RWPE1 (cell line): Measurements from ENCODE around the gene POLR1A.

Source experiments
- CTCF ChIA-PET: fragments of 350-600 bp; sonication (Branson Sonifier 250); formaldehyde crosslinking; extraction: SDS; loops from one replicate; lab custom pipeline; 2021; lab: Yijun Ruan, JAX
- POLR2A ChIA-PET: fragments of 400-600 bp; formaldehyde crosslinking; extraction: SDS; loops from one replicate; lab custom pipeline; 2020; ENCODE audit warnings: antibody characterized with exemption; ENCODE audit not compliant: low non-redundant PET; lab: Yijun Ruan, JAX
- DNase-seq: peaks from one replicate; pipeline ENCODE4 v3.0.0; 2012; ENCODE audit warnings: low spot score
- H3K27ac ChIP-seq: fragments of 450-650 bp; 2 replicates; pipeline ENCODE4 v1.5.1; 2017
- TF ChIP-seq, protein P1 (sequence below): fragments of 450-650 bp; conservative IDR thresholded peaks from 2 replicates; pipeline ENCODE4 v1.5.1; 2017; ENCODE audit warnings: low read depth, mild to moderate bottlenecking

POLR1A gene

DNA sequence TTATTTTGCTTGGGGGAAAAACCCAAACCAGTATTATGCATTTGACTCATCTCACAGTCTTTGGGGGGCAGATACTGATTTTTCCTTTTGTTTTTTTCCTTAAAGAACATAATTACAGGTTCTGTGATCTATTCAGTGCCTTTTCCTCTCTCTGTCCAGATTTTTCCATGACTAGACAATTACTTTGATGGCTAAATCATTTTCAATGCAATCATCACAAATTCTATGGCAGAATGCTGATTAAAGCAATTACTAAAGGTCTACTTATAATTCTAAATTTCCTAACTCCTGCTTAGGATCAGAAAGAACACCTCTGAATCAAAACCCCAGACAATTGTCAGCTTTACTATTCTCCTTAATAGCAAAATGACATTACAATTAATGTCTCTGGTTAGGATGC, 38.8 kb downstream of the POLR1A start:
- ChIA-PET POLR2A (no interaction called here), CTCF (no interaction called here)
- TF ChIP-seq, protein P1, sequence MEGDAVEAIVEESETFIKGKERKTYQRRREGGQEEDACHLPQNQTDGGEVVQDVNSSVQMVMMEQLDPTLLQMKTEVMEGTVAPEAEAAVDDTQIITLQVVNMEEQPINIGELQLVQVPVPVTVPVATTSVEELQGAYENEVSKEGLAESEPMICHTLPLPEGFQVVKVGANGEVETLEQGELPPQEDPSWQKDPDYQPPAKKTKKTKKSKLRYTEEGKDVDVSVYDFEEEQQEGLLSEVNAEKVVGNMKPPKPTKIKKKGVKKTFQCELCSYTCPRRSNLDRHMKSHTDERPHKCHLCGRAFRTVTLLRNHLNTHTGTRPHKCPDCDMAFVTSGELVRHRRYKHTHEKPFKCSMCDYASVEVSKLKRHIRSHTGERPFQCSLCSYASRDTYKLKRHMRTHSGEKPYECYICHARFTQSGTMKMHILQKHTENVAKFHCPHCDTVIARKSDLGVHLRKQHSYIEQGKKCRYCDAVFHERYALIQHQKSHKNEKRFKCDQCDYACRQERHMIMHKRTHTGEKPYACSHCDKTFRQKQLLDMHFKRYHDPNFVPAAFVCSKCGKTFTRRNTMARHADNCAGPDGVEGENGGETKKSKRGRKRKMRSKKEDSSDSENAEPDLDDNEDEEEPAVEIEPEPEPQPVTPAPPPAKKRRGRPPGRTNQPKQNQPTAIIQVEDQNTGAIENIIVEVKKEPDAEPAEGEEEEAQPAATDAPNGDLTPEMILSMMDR, result no peak

DNA sequence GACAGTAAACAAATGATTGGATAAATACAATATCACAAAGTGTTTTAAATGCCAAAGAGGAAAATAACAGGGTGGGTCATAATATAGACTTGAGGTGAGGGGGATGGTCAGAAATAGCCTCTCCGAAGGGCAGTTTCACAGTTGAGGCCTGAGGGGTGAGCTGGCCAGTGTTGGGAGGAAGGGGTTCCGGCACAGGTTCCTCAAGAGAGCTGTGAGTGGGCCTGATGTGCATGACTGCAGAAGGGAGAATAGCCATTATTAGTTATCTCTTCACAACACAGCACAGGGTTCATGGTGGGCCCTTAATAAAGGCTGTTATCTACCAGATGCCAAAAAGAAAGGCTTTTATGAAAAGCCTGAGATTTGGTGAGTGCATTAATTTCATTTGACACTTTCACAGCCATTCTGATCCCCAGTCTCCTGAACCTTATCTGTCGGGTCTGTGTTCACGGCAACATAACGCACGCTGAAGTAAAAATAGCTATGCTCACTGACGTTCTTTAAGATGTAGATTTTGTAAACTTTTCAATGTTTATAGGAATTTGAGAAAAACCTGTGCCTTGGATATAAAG, 39.6 kb downstream of the POLR1A start:
- no peak for DNase-seq
- CTCF ChIA-PET, result interaction anchor here (0.6 kb wide), 1 partner anchor 337 kb away, joined by 3 read pairs; no protein-coding TSS in a partner anchor
- POLR2A ChIA-PET, result no interaction called here
- TF ChIP-seq, protein P1, result no peak
- H3K27ac ChIP-seq, result no peak overlapping the region

More for the DNA sequence above, 38.8 kb downstream of the POLR1A start:
- no peak overlapping the region for H3K27ac ChIP-seq
- DNase-seq, result no peak

DNA sequence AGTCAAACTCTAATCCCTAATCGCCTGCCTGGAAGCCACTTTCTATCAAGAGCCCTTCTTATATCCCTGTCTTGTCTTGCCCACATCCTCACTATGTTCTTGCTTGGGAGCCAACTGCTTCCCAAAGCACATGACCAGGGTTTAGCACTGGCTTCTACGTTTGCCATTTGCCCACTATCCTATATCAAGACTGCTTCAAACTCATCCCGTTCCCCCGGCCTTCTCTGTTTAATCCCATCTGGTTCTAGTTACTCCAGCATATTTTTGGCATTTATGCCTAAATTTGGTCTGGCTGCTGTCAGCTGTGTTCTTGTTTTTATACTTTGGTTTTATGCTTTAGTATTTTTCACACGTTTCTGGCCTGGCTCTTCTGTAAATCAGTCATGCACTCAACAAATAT, 40.2 kb downstream of the POLR1A start:
- ChIA-PET CTCF (interaction anchor here (0.6 kb wide), 1 partner anchor 15 kb away, joined by 5 read pairs; no protein-coding TSS in a partner anchor), POLR2A (no interaction called here)
- TF ChIP-seq, protein P1, result no peak

DNA sequence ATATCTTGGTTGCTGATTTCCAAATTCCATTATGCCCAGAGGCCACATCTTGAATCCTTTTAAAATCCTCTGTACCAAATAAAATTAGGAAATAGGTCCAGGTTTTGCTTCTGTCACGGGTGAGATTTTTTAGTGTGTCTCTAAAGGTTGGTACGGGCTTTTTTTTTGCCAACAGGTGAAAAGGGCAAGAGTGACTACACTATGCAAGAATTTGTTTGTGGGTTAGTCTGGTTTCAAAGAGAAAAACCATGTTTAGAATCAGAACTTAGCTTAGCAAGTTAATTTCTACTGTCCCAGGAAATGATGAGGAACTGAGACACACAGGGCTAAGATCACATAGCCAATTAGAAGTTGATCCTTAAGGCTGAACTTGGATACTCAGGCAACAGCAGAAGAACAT, 41.7 kb downstream of the POLR1A start:
- POLR2A ChIA-PET, result no interaction called here
- H3K27ac ChIP-seq, result no peak overlapping the region
- CTCF ChIA-PET, result interaction anchor here (0.7 kb wide), 1 partner anchor 175 kb away, joined by 5 read pairs; no protein-coding TSS in a partner anchor

More for the DNA sequence above, 40.2 kb downstream of the POLR1A start:
- no peak overlapping the region for H3K27ac ChIP-seq
- no peak for DNase-seq

DNA sequence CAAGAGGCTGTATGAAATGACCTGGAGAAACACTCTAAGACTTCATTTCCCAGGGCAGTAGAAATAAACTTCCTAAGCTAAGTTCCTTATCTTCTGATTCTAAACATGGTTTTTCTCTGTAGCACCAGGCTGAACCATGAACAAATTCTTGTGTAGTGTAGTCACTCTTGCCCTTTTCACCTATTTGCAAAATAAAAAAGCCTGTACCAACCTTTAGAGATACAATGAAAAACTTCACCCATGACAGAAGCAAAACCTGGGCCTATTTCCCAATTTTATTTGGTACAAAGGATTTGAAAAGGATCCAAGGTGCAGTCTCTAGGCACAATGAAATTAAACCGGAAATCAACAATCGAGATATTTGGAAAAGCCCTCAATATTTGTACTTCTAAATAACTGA, 43.6 kb downstream of the POLR1A start:
- peak; percentile 36 for DNase-seq
- TF ChIP-seq, protein P1, result no peak
- ChIA-PET POLR2A (no interaction called here), CTCF (no interaction called here)
- H3K27ac ChIP-seq, result no peak overlapping the region

More for the DNA sequence above, 41.7 kb downstream of the POLR1A start:
- TF ChIP-seq, protein P1, result no peak
- DNase-seq, result no peak

DNA sequence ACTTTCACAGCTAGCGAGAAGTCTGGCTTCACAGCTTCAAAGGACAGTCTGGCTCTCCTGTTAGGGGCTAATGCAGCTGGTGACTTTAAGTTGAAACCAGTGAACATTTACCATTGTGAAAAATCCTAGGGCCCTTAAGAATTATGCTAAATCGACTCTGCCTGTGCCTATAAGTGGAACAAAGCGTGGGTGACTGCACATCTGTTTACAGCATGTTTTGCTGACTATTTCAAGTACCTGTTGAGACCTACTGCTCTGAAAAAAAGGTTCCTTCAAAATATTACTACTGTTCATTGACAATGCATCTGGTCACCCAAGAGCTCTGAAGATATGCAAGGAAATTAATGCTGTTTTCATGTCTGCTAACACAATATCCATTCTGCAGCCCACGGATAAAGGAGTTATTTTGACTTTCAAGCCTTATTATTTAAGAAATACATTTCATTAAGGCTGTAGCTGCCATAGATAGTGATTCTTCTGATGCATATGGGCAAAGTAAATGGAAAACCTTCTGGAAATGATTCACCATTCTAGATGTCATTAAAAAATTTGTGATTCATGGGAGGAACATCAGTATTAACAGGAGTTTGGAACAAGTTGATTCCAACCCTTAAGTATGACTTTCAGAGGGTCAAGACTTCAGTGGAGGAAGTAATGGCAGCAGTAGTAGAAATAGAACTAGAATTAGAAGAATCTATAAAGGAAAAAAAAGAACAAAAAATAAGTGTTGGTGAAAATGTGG, 48.9 kb downstream of the POLR1A start:
- no peak for DNase-seq
- CTCF ChIA-PET, result interaction anchor here (0.6 to 0.7 kb wide), 2 partner anchors 22 to 206 kb away, joined by 3 to 5 read pairs; no protein-coding TSS in a partner anchor

More for the DNA sequence above, 48.9 kb downstream of the POLR1A start:
- H3K27ac ChIP-seq, result no peak overlapping the region
- TF ChIP-seq, protein P1, result no peak
- POLR2A ChIA-PET, result no interaction called here
